ENCODE measurements around the gene KRTAP4-12.

- TF ChIP-seq SREBF2 (IDR thresholded peaks at IDR 0.05; ENCODE audit: low read length), result no peak
- no peak for TF ChIP-seq ELK1 (IDR thresholded peaks at IDR 0.05; ENCODE audit: low read depth, low read length)
- TF ChIP-seq ESRRA (IDR thresholded peaks at IDR 0.05; ENCODE audit: low read length), result no peak
- no peak for TF ChIP-seq TAF1 (IDR thresholded peaks at IDR 0.05; ENCODE audit: borderline replicate concordance, low read depth, low read length)
- TF ChIP-seq ATF3 (IDR thresholded peaks at IDR 0.05; ENCODE audit: borderline replicate concordance, extremely low read depth, low read depth, low read length), result no peak
- TF ChIP-seq NFYB (IDR thresholded peaks at IDR 0.05; ENCODE audit: insufficient read depth, low read depth, low read length), result no peak
- TF ChIP-seq GABPA (IDR thresholded peaks at IDR 0.05; ENCODE audit: low read depth), result no peak
- TF ChIP-seq CBX5 (IDR thresholded peaks at IDR 0.05; ENCODE audit: low read depth), result no peak
- TF ChIP-seq E2F4 (IDR thresholded peaks at IDR 0.05; ENCODE audit: low read depth, low read length), result no peak
- no peak for TF ChIP-seq MAX (IDR thresholded peaks at IDR 0.05; ENCODE audit: low read depth, low read length)
These were observed 5.3 kb downstream of the KRTAP4-12 start for GRCh38 chr17:41118721-41119120.

All from GM12878 (cell line).